ENCODE results near the gene AXDND1.

AXDND1 gene

DNA sequence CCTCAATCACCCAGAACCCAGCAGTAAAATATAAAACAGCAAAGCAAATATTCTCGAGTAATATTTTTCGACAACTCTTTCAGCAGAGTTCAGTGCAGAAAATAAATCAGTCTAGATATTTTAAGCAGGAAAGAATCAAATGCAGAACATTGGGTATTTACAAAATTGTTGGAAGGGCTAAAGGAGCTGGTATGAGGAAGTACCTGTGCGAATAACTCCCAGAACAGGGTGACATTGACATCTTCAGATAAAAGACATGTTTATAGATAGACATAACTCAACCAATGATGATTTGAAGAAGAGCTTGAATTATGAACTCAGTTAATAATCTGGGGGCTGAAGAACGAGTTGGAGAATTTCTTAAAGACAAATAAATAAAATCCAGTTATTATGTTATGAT is 6.4 kb downstream of the AXDND1 start:
- ATAC-seq = no peak
- no peak for TF ChIP-seq SNAI2 (CRISPR knock-in tag; IDR thresholded peaks at IDR 0.05)
- TF ChIP-seq ZNF8 (CRISPR knock-in tag; IDR thresholded peaks at IDR 0.05) = no peak
- TF ChIP-seq, protein P1, sequence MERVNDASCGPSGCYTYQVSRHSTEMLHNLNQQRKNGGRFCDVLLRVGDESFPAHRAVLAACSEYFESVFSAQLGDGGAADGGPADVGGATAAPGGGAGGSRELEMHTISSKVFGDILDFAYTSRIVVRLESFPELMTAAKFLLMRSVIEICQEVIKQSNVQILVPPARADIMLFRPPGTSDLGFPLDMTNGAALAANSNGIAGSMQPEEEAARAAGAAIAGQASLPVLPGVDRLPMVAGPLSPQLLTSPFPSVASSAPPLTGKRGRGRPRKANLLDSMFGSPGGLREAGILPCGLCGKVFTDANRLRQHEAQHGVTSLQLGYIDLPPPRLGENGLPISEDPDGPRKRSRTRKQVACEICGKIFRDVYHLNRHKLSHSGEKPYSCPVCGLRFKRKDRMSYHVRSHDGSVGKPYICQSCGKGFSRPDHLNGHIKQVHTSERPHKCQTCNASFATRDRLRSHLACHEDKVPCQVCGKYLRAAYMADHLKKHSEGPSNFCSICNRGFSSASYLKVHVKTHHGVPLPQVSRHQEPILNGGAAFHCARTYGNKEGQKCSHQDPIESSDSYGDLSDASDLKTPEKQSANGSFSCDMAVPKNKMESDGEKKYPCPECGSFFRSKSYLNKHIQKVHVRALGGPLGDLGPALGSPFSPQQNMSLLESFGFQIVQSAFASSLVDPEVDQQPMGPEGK (CRISPR knock-in tag; IDR thresholded peaks at IDR 0.05; ENCODE audit: borderline replicate concordance) = no peak
- no peak for TF ChIP-seq BACH2 (CRISPR knock-in tag; IDR thresholded peaks at IDR 0.05; ENCODE audit: borderline replicate concordance)
- TF ChIP-seq TOX (CRISPR knock-in tag; IDR thresholded peaks at IDR 0.05; ENCODE audit: borderline replicate concordance) = no peak
- TF ChIP-seq PPARA (CRISPR knock-in tag; IDR thresholded peaks at IDR 0.05; ENCODE audit: borderline replicate concordance) = no peak
- TF ChIP-seq OSR1 (CRISPR knock-in tag; IDR thresholded peaks at IDR 0.05) = no peak
- no peak for TF ChIP-seq CSDC2 (CRISPR knock-in tag; IDR thresholded peaks at IDR 0.05)
- no peak for TF ChIP-seq ZNF70 (CRISPR knock-in tag; IDR thresholded peaks at IDR 0.05)
- no peak for TF ChIP-seq ZNF565 (CRISPR knock-in tag; conservative IDR thresholded peaks at IDR 0.05; ENCODE audit: low read depth)
- no peak for TF ChIP-seq RARB (CRISPR knock-in tag; IDR thresholded peaks at IDR 0.05)
- TF ChIP-seq ZC3H10 (CRISPR knock-in tag; IDR thresholded peaks at IDR 0.05) = no peak
- no peak for TF ChIP-seq ZFP3 (CRISPR knock-in tag; IDR thresholded peaks at IDR 0.05)
- TF ChIP-seq TCF4 (CRISPR knock-in tag; IDR thresholded peaks at IDR 0.05; ENCODE audit: borderline replicate concordance) = no peak
- TF ChIP-seq ARNTL (CRISPR knock-in tag; IDR thresholded peaks at IDR 0.05; ENCODE audit: borderline replicate concordance, low read depth) = no peak
- TF ChIP-seq ZFP30 (CRISPR knock-in tag; IDR thresholded peaks at IDR 0.05) = no peak

DNA sequence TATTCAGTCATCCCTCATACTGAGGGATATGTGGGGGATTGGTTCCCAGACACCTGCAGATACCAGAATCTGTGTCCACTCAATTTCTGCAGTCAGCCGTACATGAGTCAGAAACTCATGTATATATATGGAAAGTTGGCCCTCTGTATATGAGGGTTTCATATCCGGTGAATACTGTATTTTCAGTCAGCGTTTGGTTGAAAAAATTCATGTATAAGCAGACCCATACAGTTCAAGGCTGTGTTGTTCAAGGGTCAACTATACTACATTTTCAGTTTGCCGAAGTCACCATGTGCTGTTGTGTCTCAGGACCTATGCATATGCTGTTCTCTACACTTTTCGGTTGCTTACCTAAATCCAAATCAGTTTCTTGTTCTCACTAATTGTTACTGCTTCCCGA is 10.5 kb downstream of the AXDND1 start:
- no peak for ATAC-seq
- no peak for TF ChIP-seq ESRRG (CRISPR knock-in tag; IDR thresholded peaks at IDR 0.05)
- TF ChIP-seq CSDC2 (CRISPR knock-in tag; IDR thresholded peaks at IDR 0.05) = no peak
- TF ChIP-seq BACH2 (CRISPR knock-in tag; IDR thresholded peaks at IDR 0.05; ENCODE audit: borderline replicate concordance) = no peak
- TF ChIP-seq, protein P2, sequence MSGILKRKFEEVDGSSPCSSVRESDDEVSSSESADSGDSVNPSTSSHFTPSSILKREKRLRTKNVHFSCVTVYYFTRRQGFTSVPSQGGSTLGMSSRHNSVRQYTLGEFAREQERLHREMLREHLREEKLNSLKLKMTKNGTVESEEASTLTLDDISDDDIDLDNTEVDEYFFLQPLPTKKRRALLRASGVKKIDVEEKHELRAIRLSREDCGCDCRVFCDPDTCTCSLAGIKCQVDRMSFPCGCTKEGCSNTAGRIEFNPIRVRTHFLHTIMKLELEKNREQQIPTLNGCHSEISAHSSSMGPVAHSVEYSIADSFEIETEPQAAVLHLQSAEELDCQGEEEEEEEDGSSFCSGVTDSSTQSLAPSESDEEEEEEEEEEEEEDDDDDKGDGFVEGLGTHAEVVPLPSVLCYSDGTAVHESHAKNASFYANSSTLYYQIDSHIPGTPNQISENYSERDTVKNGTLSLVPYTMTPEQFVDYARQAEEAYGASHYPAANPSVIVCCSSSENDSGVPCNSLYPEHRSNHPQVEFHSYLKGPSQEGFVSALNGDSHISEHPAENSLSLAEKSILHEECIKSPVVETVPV (CRISPR knock-in tag; IDR thresholded peaks at IDR 0.05) = no peak
- TF ChIP-seq, protein P3, sequence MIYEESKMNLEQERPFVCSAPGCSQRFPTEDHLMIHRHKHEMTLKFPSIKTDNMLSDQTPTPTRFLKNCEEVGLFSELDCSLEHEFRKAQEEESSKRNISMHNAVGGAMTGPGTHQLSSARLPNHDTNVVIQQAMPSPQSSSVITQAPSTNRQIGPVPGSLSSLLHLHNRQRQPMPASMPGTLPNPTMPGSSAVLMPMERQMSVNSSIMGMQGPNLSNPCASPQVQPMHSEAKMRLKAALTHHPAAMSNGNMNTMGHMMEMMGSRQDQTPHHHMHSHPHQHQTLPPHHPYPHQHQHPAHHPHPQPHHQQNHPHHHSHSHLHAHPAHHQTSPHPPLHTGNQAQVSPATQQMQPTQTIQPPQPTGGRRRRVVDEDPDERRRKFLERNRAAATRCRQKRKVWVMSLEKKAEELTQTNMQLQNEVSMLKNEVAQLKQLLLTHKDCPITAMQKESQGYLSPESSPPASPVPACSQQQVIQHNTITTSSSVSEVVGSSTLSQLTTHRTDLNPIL (CRISPR knock-in tag; IDR thresholded peaks at IDR 0.05; ENCODE audit: low read depth) = no peak
- TF ChIP-seq ZFP30 (CRISPR knock-in tag; IDR thresholded peaks at IDR 0.05) = no peak
- no peak for TF ChIP-seq GLIS3 (CRISPR knock-in tag; IDR thresholded peaks at IDR 0.05)
- TF ChIP-seq ZC3H10 (CRISPR knock-in tag; IDR thresholded peaks at IDR 0.05) = no peak
- TF ChIP-seq, protein P4, sequence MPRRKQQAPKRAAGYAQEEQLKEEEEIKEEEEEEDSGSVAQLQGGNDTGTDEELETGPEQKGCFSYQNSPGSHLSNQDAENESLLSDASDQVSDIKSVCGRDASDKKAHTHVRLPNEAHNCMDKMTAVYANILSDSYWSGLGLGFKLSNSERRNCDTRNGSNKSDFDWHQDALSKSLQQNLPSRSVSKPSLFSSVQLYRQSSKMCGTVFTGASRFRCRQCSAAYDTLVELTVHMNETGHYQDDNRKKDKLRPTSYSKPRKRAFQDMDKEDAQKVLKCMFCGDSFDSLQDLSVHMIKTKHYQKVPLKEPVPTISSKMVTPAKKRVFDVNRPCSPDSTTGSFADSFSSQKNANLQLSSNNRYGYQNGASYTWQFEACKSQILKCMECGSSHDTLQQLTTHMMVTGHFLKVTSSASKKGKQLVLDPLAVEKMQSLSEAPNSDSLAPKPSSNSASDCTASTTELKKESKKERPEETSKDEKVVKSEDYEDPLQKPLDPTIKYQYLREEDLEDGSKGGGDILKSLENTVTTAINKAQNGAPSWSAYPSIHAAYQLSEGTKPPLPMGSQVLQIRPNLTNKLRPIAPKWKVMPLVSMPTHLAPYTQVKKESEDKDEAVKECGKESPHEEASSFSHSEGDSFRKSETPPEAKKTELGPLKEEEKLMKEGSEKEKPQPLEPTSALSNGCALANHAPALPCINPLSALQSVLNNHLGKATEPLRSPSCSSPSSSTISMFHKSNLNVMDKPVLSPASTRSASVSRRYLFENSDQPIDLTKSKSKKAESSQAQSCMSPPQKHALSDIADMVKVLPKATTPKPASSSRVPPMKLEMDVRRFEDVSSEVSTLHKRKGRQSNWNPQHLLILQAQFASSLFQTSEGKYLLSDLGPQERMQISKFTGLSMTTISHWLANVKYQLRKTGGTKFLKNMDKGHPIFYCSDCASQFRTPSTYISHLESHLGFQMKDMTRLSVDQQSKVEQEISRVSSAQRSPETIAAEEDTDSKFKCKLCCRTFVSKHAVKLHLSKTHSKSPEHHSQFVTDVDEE (CRISPR knock-in tag; IDR thresholded peaks at IDR 0.05) = no peak
- TF ChIP-seq SNAI2 (CRISPR knock-in tag; IDR thresholded peaks at IDR 0.05) = no peak
- no peak for TF ChIP-seq ZNF565 (CRISPR knock-in tag; conservative IDR thresholded peaks at IDR 0.05; ENCODE audit: low read depth)
- TF ChIP-seq, protein P5, sequence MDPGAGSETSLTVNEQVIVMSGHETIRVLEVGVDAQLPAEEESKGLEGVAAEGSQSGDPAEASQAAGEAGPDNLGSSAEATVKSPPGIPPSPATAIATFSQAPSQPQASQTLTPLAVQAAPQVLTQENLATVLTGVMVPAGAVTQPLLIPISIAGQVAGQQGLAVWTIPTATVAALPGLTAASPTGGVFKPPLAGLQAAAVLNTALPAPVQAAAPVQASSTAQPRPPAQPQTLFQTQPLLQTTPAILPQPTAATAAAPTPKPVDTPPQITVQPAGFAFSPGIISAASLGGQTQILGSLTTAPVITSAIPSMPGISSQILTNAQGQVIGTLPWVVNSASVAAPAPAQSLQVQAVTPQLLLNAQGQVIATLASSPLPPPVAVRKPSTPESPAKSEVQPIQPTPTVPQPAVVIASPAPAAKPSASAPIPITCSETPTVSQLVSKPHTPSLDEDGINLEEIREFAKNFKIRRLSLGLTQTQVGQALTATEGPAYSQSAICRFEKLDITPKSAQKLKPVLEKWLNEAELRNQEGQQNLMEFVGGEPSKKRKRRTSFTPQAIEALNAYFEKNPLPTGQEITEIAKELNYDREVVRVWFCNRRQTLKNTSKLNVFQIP (CRISPR knock-in tag; IDR thresholded peaks at IDR 0.05; ENCODE audit: borderline replicate concordance, low read depth) = no peak
- no peak for TF ChIP-seq ZFP3 (CRISPR knock-in tag; IDR thresholded peaks at IDR 0.05)
- no peak for TF ChIP-seq OSR1 (CRISPR knock-in tag; IDR thresholded peaks at IDR 0.05)
- no peak for TF ChIP-seq TOX (CRISPR knock-in tag; IDR thresholded peaks at IDR 0.05; ENCODE audit: borderline replicate concordance)
- TF ChIP-seq ZNF8 (CRISPR knock-in tag; IDR thresholded peaks at IDR 0.05) = no peak
- TF ChIP-seq ISL1 (CRISPR knock-in tag; IDR thresholded peaks at IDR 0.05) = no peak
- TF ChIP-seq, protein P1 (CRISPR knock-in tag; IDR thresholded peaks at IDR 0.05; ENCODE audit: borderline replicate concordance) = no peak
- no peak for TF ChIP-seq TCF4 (CRISPR knock-in tag; IDR thresholded peaks at IDR 0.05; ENCODE audit: borderline replicate concordance)

All from SK-N-SH treated with all-trans-retinoic acid at 6 μM for 48 hours (cell line).